Ishikawa (cell line): ENCODE data around the gene CCDC102B.

Experiments
- CEBPB ChIP-seq: IDR thresholded peaks from 2 replicates; pipeline ENCODE4 v1.6.1; 2012
- EP300 ChIP-seq: IDR thresholded peaks from 2 replicates; pipeline ENCODE4 v1.6.1; 2012; ENCODE audit warnings: borderline replicate concordance
- FOXM1 ChIP-seq: IDR thresholded peaks from 2 replicates; pipeline ENCODE4 v1.6.1; 2012; ENCODE audit warnings: low read depth, borderline replicate concordance
- RAD21 ChIP-seq: IDR thresholded peaks from 2 replicates; pipeline ENCODE4 v1.6.1; 2012; ENCODE audit warnings: low read depth
- REST ChIP-seq: IDR thresholded peaks from 2 replicates; pipeline ENCODE4 v1.6.1; 2012; ENCODE audit warnings: low read depth, mild to moderate bottlenecking
- TAF1 ChIP-seq: IDR thresholded peaks from 2 replicates; pipeline ENCODE4 v1.6.1; 2012; ENCODE audit warnings: low read depth, mild to moderate bottlenecking
- YY1 ChIP-seq: IDR thresholded peaks from 2 replicates; pipeline ENCODE4 v1.6.1; 2012; ENCODE audit warnings: low read depth

- TF ChIP-seq CEBPB (no peak), RAD21 (no peak), REST (no peak), TAF1 (no peak), YY1 (no peak), EP300 (no peak), FOXM1 (no peak)
Observed at GRCh38 chr18:68969027-68969426, 171.1 kb downstream of the CCDC102B start.
